KMS-11 (cell line): ENCODE measurements around the gene PVALEF.

Experiments
- H2AFZ ChIP-seq: fragments of 200-600 bp; sonication (generic); 2 replicates; pipeline ENCODE4 v1.6.1; 2016; ENCODE audit warnings: antibody characterized with exemption, mixed run types, low read depth
- H3K27ac ChIP-seq: fragments of 200-600 bp; sonication (generic); 2 replicates; pipeline ENCODE4 v1.6.1; 2016; ENCODE audit warnings: mild to moderate bottlenecking, mixed run types
- H3K27me3 ChIP-seq: fragments of 200-600 bp; sonication (generic); 2 replicates; pipeline ENCODE4 v1.6.1; 2017; ENCODE audit warnings: mild to moderate bottlenecking, low read depth, mixed run types, moderate library complexity; ENCODE audit not compliant: insufficient read depth
- H3K36me3 ChIP-seq: fragments of 200-600 bp; sonication (generic); 2 replicates; pipeline ENCODE4 v1.6.1; 2017; ENCODE audit warnings: mild to moderate bottlenecking, mixed run types; ENCODE audit not compliant: insufficient read depth
- H3K4me1 ChIP-seq: fragments of 200-600 bp; sonication (generic); 2 replicates; pipeline ENCODE4 v1.6.1; 2016; ENCODE audit warnings: mild to moderate bottlenecking, low read depth, mixed run types; ENCODE audit not compliant: poor library complexity, severe bottlenecking
- H3K4me2 ChIP-seq: fragments of 200-600 bp; sonication (generic); 2 replicates; pipeline ENCODE4 v1.7.0; 2016; ENCODE audit warnings: mild to moderate bottlenecking, mixed run types
- H3K4me3 ChIP-seq: fragments of 200-600 bp; sonication (generic); IDR thresholded peaks from 2 replicates; pipeline ENCODE4 v1.6.1; 2017; ENCODE audit warnings: low read depth, low read length, mixed read lengths; ENCODE audit not compliant: insufficient read depth
- H3K79me2 ChIP-seq: fragments of 200-600 bp; sonication (generic); 2 replicates; pipeline ENCODE4 v1.6.1; 2016; ENCODE audit warnings: low read depth, mixed run types; ENCODE audit not compliant: insufficient read depth
- H3K9ac ChIP-seq: fragments of 200-600 bp; sonication (generic); 2 replicates; pipeline ENCODE4 v1.6.1; 2016; ENCODE audit warnings: mild to moderate bottlenecking, mixed run types
- H4K20me1 ChIP-seq: fragments of 200-600 bp; sonication (generic); 2 replicates; pipeline ENCODE4 v1.6.1; 2016; ENCODE audit warnings: mild to moderate bottlenecking, mixed run types; ENCODE audit not compliant: insufficient read depth
- TF ChIP-seq, protein P1 (sequence below): fragments of 200-600 bp; sonication (generic); conservative IDR thresholded peaks from 2 replicates; pipeline ENCODE4 v1.6.1; 2017; ENCODE audit warnings: low read depth, mild to moderate bottlenecking, antibody characterized with exemption, low read length, moderate library complexity, mixed read lengths

PVALEF gene

GRCh38 chr17:81128774-81129173 lies 36.5 kb upstream of the PVALEF start:
- H4K20me1 ChIP-seq, result no peaks in the 10 kb centered on the region
- TF ChIP-seq, protein P1, sequence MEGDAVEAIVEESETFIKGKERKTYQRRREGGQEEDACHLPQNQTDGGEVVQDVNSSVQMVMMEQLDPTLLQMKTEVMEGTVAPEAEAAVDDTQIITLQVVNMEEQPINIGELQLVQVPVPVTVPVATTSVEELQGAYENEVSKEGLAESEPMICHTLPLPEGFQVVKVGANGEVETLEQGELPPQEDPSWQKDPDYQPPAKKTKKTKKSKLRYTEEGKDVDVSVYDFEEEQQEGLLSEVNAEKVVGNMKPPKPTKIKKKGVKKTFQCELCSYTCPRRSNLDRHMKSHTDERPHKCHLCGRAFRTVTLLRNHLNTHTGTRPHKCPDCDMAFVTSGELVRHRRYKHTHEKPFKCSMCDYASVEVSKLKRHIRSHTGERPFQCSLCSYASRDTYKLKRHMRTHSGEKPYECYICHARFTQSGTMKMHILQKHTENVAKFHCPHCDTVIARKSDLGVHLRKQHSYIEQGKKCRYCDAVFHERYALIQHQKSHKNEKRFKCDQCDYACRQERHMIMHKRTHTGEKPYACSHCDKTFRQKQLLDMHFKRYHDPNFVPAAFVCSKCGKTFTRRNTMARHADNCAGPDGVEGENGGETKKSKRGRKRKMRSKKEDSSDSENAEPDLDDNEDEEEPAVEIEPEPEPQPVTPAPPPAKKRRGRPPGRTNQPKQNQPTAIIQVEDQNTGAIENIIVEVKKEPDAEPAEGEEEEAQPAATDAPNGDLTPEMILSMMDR, result no peak
- H3K79me2 ChIP-seq, result no peaks in the 10 kb centered on the region
- no peaks in the 10 kb centered on the region for H3K4me1 ChIP-seq
- no peak overlapping the region for H2AFZ ChIP-seq
- no peaks in the 10 kb centered on the region for H3K36me3 ChIP-seq
- H3K27me3 ChIP-seq, result peaks cover 92% of the 10 kb centered on the region
- H3K4me3 ChIP-seq, result no peak overlapping the region
- H3K27ac ChIP-seq, result no peak overlapping the region
- no peak overlapping the region for H3K4me2 ChIP-seq
- H3K9ac ChIP-seq, result no peak overlapping the region

DNA sequence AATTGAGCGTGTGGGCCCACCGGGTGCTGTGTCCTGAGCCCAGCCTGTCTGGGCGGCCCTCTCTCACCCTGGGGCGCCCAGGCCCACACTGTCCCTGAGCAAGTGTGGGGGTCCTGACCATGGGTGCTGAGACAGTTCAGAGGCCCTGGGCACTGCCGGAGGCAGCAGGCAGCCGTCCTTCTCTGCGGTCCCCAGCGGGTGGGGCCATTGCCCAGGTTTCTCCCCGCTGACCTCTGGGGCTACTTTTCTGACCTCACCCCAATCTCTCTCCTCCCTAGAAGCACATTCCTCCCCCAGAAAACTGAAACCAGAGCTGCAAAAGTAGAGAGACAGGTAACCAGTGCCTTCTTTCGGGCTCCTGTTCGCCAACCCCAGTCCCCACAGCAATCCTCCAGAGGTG lies 36.0 kb upstream of the PVALEF start:
- H2AFZ ChIP-seq, result no peak overlapping the region
- TF ChIP-seq, protein P1, result no peak
- H3K4me3 ChIP-seq, result no peak overlapping the region
- no peak overlapping the region for H3K4me2 ChIP-seq
- H3K79me2 ChIP-seq, result no peaks in the 10 kb centered on the region
- no peaks in the 10 kb centered on the region for H3K4me1 ChIP-seq
- H3K27me3 ChIP-seq, result peaks cover 94% of the 10 kb centered on the region
- no peak overlapping the region for H3K27ac ChIP-seq
- no peak overlapping the region for H3K9ac ChIP-seq
- no peaks in the 10 kb centered on the region for H3K36me3 ChIP-seq
- H4K20me1 ChIP-seq, result no peaks in the 10 kb centered on the region

GRCh38 chr17:81129711-81130367 lies 35.5 kb upstream of the PVALEF start:
- Histone ChIP-seq H3K4me2 (no peak overlapping the region), H3K4me1 (no peaks in the 10 kb centered on the region), H3K9ac (no peak overlapping the region), H3K36me3 (no peaks in the 10 kb centered on the region), H2AFZ (no peak overlapping the region), H3K27me3 (peaks cover 96% of the 10 kb centered on the region), H4K20me1 (no peaks in the 10 kb centered on the region), H3K27ac (no peak overlapping the region), H3K79me2 (no peaks in the 10 kb centered on the region), H3K4me3 (no peak overlapping the region)
- TF ChIP-seq, protein P1, result no peak

GRCh38 chr17:81130385-81131361 lies 34.6 kb upstream of the PVALEF start:
- no peaks in the 10 kb centered on the region for H4K20me1 ChIP-seq
- peaks cover 97% of the 10 kb centered on the region for H3K27me3 ChIP-seq
- no peaks in the 10 kb centered on the region for H3K36me3 ChIP-seq
- H2AFZ ChIP-seq, result no peak overlapping the region
- H3K9ac ChIP-seq, result no peak overlapping the region
- no peak overlapping the region for H3K4me2 ChIP-seq
- TF ChIP-seq, protein P1, result no peak
- no peak overlapping the region for H3K27ac ChIP-seq
- no peaks in the 10 kb centered on the region for H3K4me1 ChIP-seq
- no peak overlapping the region for H3K4me3 ChIP-seq
- H3K79me2 ChIP-seq, result no peaks in the 10 kb centered on the region
